Keratinocyte (primary cell): Measurements from ENCODE around the gene ACACB. TPM values are rescaled to one million over a fixed set of nuclear protein-coding genes. Genes with fewer than 3 reads are reported as not detected.

Experiments
- DNase-seq: peaks from one replicate; pipeline ENCODE4 v3.0.0-alpha.2; 2011; ENCODE audit warnings: low read depth, missing footprints, low spot score
- FAIRE-seq: peaks from 2 replicates; lab custom pipeline; 2011; peaks lifted over from hg19 to GRCh38; lab: Jason Lieb, UNC
- H2AFZ ChIP-seq: 2 replicates; pipeline ENCODE4 v1.6.0; 2012; ENCODE audit warnings: low read length, control low read depth, inconsistent platforms; ENCODE audit not compliant: control insufficient read depth
- H3K27ac ChIP-seq: 2 replicates; pipeline ENCODE4 v1.5.1; 2011; ENCODE audit warnings: low read length; ENCODE audit not compliant: control insufficient read depth, insufficient read depth
- H3K27me3 ChIP-seq: 3 replicates; pipeline ENCODE4 v1.6.0; 2011; ENCODE audit warnings: low read length; ENCODE audit not compliant: control insufficient read depth, insufficient read depth; ENCODE audit errors: extremely low read depth
- H3K36me3 ChIP-seq, 2 experiments: 2 replicates in 1 of 2; 3 replicates in 1 of 2; pipeline ENCODE4 v1.5.1; 2011; ENCODE audit warnings: low read length in 2 of 2, mild to moderate bottlenecking in 1 of 2; ENCODE audit not compliant: control insufficient read depth in 2 of 2, insufficient read depth in 2 of 2; ENCODE audit errors: extremely low read depth in 1 of 2
- H3K4me1 ChIP-seq: 3 replicates; pipeline ENCODE4 v1.5.1; 2011; ENCODE audit warnings: low read length; ENCODE audit not compliant: control insufficient read depth, insufficient read depth; ENCODE audit errors: extremely low read depth
- H3K4me2 ChIP-seq: 3 replicates; pipeline ENCODE4 v1.6.0; 2011; ENCODE audit warnings: low read depth, low read length; ENCODE audit not compliant: control insufficient read depth, insufficient read depth; ENCODE audit errors: extremely low read depth
- H3K4me3 ChIP-seq, 3 experiments: fragments of 200-600 bp in 1 of 3; sonication (generic) in 1 of 3; 2 replicates in 2 of 3; 3 replicates in 1 of 3; pipeline ENCODE4 v1.5.1; 2011 to 2016; ENCODE audit warnings: low read length in 3 of 3, mild to moderate bottlenecking in 3 of 3, control low read depth in 2 of 3, inconsistent platforms in 1 of 3, low read depth in 1 of 3, mixed read lengths in 1 of 3, mixed run types in 1 of 3, moderate library complexity in 1 of 3; ENCODE audit not compliant: control insufficient read depth in 2 of 3, insufficient read depth in 2 of 3; ENCODE audit errors: extremely low read depth in 1 of 3
- H3K79me2 ChIP-seq: 2 replicates; pipeline ENCODE4 v1.6.0; 2012; ENCODE audit warnings: low read length; ENCODE audit not compliant: control insufficient read depth, insufficient read depth
- H3K9ac ChIP-seq: 3 replicates; pipeline ENCODE4 v1.6.0; 2011; ENCODE audit warnings: low read length; ENCODE audit not compliant: control insufficient read depth, insufficient read depth; ENCODE audit errors: extremely low read depth
- H3K9me1 ChIP-seq: 3 replicates; pipeline ENCODE4 v1.6.0; 2011; ENCODE audit warnings: low read length; ENCODE audit not compliant: control insufficient read depth, insufficient read depth; ENCODE audit errors: extremely low read depth
- H3K9me3 ChIP-seq: 2 replicates; pipeline ENCODE4 v1.5.1; 2012; ENCODE audit warnings: low read depth, low read length; ENCODE audit not compliant: control insufficient read depth
- H4K20me1 ChIP-seq: 3 replicates; pipeline ENCODE4 v1.6.0; 2011; ENCODE audit warnings: low read length; ENCODE audit not compliant: control insufficient read depth, insufficient read depth; ENCODE audit errors: extremely low read depth
- EZH2 ChIP-seq: IDR thresholded peaks from one replicate; pipeline ENCODE4 v1.6.1; 2012; ENCODE audit warnings: inconsistent platforms, mild to moderate bottlenecking, low read length, moderate library complexity
- dilution Hi-C: fragments of 300-500 bp; cut with MboI; formaldehyde crosslinking; loops from one replicate; pipeline ENCODE4 v1.7.0; 2020; ENCODE audit warnings: low sequenced_read_pairs; ENCODE audit not compliant: extremely low pct_ligation_motif_present
- polyA plus RNA-seq, 5 experiments: library from polyadenylated mRNA; depleted of rRNA in 3 of 5; stranded (reverse) in 3 of 5; stranded (forward) in 1 of 5; unstranded in 1 of 5; fragments of >200 nt; gene quantifications; 1 replicate in 1 of 5; 2 replicates in 3 of 5; 3 replicates in 1 of 5; pipeline versions ENCODE4 v1.2.1 to v1.2.3, GENCODE V29; 2011 to 2012; ENCODE audit warnings: missing spikeins in 2 of 5, low read depth in 1 of 5, low replicate concordance in 1 of 5
- TF ChIP-seq, protein P1 (sequence below), 3 experiments: IDR thresholded peaks in 1 of 3; conservative IDR thresholded peaks in 1 of 3; optimal IDR thresholded peaks in 1 of 3; 2 replicates in 2 of 3; 3 replicates in 1 of 3; pipeline versions ENCODE3 to v1.5.1; 2011; ENCODE audit warnings: low read length in 3 of 3, mild to moderate bottlenecking in 3 of 3, moderate library complexity in 2 of 3, control low read depth in 1 of 3, inconsistent platforms in 1 of 3; ENCODE audit not compliant: insufficient read depth in 2 of 3; ENCODE audit errors: extremely low read depth in 1 of 3

Gene ACACB
- polyA plus RNA-seq, 1 donor (not counting 4 experiments of a cell fraction or from before 2014, with no cell fraction given) = 1.3 TPM

GRCh38 chr12:109125791-109126190, 9.4 kb downstream of the ACACB start:
- H3K36me3 ChIP-seq = no peaks in the 10 kb centered on the region
- H3K27me3 ChIP-seq = no peaks in the 10 kb centered on the region
- H3K9me1 ChIP-seq = no peaks in the 10 kb centered on the region
- FAIRE-seq (no peak), DNase-seq (no peak)
- H3K9me3 ChIP-seq = no peaks in the 10 kb centered on the region
- no peaks in the 10 kb centered on the region for H3K4me1 ChIP-seq
- H3K4me3 ChIP-seq = no peak overlapping the region
- no peak overlapping the region for H3K9ac ChIP-seq
- no peaks in the 10 kb centered on the region for H3K79me2 ChIP-seq
- H2AFZ ChIP-seq = no peak overlapping the region
- TF ChIP-seq, protein P1, sequence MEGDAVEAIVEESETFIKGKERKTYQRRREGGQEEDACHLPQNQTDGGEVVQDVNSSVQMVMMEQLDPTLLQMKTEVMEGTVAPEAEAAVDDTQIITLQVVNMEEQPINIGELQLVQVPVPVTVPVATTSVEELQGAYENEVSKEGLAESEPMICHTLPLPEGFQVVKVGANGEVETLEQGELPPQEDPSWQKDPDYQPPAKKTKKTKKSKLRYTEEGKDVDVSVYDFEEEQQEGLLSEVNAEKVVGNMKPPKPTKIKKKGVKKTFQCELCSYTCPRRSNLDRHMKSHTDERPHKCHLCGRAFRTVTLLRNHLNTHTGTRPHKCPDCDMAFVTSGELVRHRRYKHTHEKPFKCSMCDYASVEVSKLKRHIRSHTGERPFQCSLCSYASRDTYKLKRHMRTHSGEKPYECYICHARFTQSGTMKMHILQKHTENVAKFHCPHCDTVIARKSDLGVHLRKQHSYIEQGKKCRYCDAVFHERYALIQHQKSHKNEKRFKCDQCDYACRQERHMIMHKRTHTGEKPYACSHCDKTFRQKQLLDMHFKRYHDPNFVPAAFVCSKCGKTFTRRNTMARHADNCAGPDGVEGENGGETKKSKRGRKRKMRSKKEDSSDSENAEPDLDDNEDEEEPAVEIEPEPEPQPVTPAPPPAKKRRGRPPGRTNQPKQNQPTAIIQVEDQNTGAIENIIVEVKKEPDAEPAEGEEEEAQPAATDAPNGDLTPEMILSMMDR (optimal IDR thresholded peaks at IDR 0.05 in 1 of 3, IDR thresholded peaks at IDR 0.05 in 1 of 3, conservative IDR thresholded peaks at IDR 0.05 in 1 of 3; ENCODE audit: extremely low read depth in 1 of 3, insufficient read depth in 2 of 3, low read length in 3 of 3) = no peak
- no peak for TF ChIP-seq EZH2
- no peak overlapping the region for H3K27ac ChIP-seq
- no peak overlapping the region for H3K4me2 ChIP-seq
- dilution Hi-C loops = no loop called here
- no peaks in the 10 kb centered on the region for H4K20me1 ChIP-seq

DNA sequence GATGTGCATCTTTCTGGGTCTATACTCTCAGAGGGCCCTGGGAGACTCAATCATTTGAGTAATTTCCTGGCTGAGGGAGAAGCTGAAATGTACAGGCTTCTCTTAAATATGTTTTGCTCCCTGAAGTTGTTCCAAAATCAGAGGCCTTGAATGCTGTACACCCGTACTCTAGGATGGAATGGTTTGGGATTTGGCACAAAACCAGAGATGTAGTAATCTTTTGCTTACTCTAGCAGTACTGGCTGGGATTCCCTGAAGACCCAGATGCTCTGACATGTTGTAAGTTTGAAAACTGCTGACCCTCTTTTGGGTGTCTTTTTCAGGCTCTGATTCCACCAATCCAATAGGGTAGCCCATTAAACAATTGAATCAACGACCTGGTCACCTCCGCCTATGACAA, 10.4 kb downstream of the ACACB start:
- Histone ChIP-seq H3K9me1 (no peaks in the 10 kb centered on the region), H4K20me1 (no peaks in the 10 kb centered on the region), H3K27me3 (no peaks in the 10 kb centered on the region), H3K27ac (no peak overlapping the region), H3K9ac (no peak overlapping the region), H3K9me3 (no peaks in the 10 kb centered on the region), H3K4me2 (no peak overlapping the region), H3K4me3 (no peak overlapping the region), H3K79me2 (no peaks in the 10 kb centered on the region), H3K36me3 (no peaks in the 10 kb centered on the region), H3K4me1 (no peaks in the 10 kb centered on the region), H2AFZ (no peak overlapping the region)
- dilution Hi-C loops = no loop called here
- no peak for FAIRE-seq
- DNase-seq = no peak
- TF ChIP-seq, protein P1 (optimal IDR thresholded peaks at IDR 0.05 in 1 of 3, IDR thresholded peaks at IDR 0.05 in 1 of 3, conservative IDR thresholded peaks at IDR 0.05 in 1 of 3; ENCODE audit: extremely low read depth in 1 of 3, insufficient read depth in 2 of 3, low read length in 3 of 3) = no peak
- no peak for TF ChIP-seq EZH2
